ENCODE data around the gene CCNQ. TPM values are rescaled to one million over a fixed set of nuclear protein-coding genes. Genes with fewer than 3 reads are reported as not detected.

The CCNQ gene
- total RNA-seq, 1 donor, result 29.3 TPM

GRCh38 chrX:153637121-153638040 lies 38.4 kb upstream of the CCNQ start:
- Histone ChIP-seq H3K4me3 (ENCODE audit: insufficient read depth, low read length) (no peak overlapping the region), H3K9me3 (ENCODE audit: low read depth, low read length) (no peaks in the 10 kb centered on the region), H2AFZ (ENCODE audit: low read length) (no peak overlapping the region), H3K4me2 (ENCODE audit: insufficient read depth, low read length) (no peak overlapping the region), H4K20me1 (ENCODE audit: insufficient read depth, low read length) (no peaks in the 10 kb centered on the region), H3K27ac (ENCODE audit: low read depth, low read length) (no peak overlapping the region), H3K4me1 (ENCODE audit: insufficient read depth, low read length) (no peaks in the 10 kb centered on the region), H3K79me2 (ENCODE audit: insufficient read depth, low read length) (no peaks in the 10 kb centered on the region), H3K27me3 (ENCODE audit: insufficient read depth, low read length) (peaks cover 7% of the 10 kb centered on the region), H3K36me3 (ENCODE audit: insufficient read depth, low read length) (no peaks in the 10 kb centered on the region)
- DNase-seq (ENCODE audit: insufficient read length, low spot score, missing footprints), result peak; percentile 80
- no peak for TF ChIP-seq CTCF (IDR thresholded peaks at IDR 0.05; ENCODE audit: extremely low read depth, low read depth, low read length)

DNA sequence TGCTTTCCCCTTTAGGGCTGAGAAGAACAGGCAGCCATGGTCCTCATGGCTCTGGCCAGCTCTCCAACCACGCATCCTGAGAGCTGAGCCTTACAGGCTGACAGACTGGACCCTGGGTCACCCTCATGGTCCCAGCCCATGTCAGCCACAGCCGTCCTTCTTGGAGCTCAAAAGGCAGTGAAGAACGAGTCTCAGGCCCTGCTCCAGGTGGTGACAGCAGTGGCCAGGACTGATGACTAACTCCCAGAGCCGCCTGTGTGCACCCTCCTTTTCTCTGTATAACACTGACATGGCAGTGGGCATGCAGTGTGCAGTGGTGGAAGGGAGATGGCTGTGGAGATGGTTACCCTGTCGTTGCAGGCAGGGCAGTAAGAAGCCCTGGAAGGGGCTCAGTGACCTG lies 37.8 kb upstream of the CCNQ start:
- no peak overlapping the region for H3K4me3 ChIP-seq (ENCODE audit: insufficient read depth, low read length)
- no peaks in the 10 kb centered on the region for H3K79me2 ChIP-seq (ENCODE audit: insufficient read depth, low read length)
- peaks cover 7% of the 10 kb centered on the region for H3K27me3 ChIP-seq (ENCODE audit: insufficient read depth, low read length)
- H2AFZ ChIP-seq (ENCODE audit: low read length), result no peak overlapping the region
- no peaks in the 10 kb centered on the region for H3K4me1 ChIP-seq (ENCODE audit: insufficient read depth, low read length)
- no peak for TF ChIP-seq CTCF (IDR thresholded peaks at IDR 0.05; ENCODE audit: extremely low read depth, low read depth, low read length)
- no peaks in the 10 kb centered on the region for H4K20me1 ChIP-seq (ENCODE audit: insufficient read depth, low read length)
- peak; percentile 81 for DNase-seq (ENCODE audit: insufficient read length, low spot score, missing footprints)
- no peaks in the 10 kb centered on the region for H3K36me3 ChIP-seq (ENCODE audit: insufficient read depth, low read length)
- no peaks in the 10 kb centered on the region for H3K9me3 ChIP-seq (ENCODE audit: low read depth, low read length)
- no peak overlapping the region for H3K4me2 ChIP-seq (ENCODE audit: insufficient read depth, low read length)
- H3K27ac ChIP-seq (ENCODE audit: low read depth, low read length), result no peak overlapping the region

DNA sequence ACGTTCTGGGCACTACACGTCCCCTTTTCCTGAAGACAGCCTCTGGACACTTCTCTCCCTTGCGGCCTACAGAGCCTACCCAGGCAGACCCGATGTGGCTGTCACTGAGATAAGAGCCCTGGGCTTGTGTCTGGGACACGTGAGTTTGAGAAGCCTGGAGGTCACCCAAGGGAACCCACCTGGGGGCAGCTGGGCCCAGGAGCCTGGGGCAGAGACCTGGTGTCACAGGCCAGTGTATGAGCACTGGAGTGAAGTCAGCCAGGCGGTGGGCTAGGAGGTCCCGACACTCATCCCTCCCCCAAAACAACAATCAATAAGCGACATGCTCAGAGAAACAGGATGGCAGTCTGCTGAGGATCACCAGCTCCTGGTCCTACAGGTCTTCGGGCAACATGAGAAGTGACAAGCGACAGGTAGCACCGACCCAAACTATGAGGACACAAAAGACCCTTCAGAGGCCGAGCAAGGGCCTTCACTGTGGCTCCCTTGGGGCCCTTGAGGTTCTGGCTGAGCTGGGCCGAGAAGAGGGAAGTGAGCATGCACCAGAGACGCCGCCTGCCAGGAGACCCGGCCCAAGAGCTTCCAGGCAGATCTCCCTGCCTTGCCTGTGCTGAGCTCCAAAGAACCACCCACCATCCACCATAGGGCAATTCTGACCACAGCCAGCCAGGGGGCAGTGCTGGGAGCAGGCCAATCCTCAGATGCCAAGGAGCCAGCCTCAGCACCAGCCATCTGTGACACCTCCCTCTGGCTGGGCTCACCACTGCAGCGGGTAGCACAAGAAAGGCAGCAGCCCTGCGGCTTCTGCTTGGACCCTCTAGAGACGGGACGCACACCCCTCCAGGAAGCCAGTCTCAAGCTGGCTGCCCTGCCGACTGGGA lies 37.1 kb upstream of the CCNQ start:
- Histone ChIP-seq H3K4me1 (ENCODE audit: insufficient read depth, low read length) (no peaks in the 10 kb centered on the region), H3K4me2 (ENCODE audit: insufficient read depth, low read length) (no peak overlapping the region), H3K79me2 (ENCODE audit: insufficient read depth, low read length) (no peaks in the 10 kb centered on the region), H3K4me3 (ENCODE audit: insufficient read depth, low read length) (no peak overlapping the region), H3K27ac (ENCODE audit: low read depth, low read length) (no peak overlapping the region), H3K27me3 (ENCODE audit: insufficient read depth, low read length) (peaks cover 7% of the 10 kb centered on the region), H2AFZ (ENCODE audit: low read length) (no peak overlapping the region), H3K36me3 (ENCODE audit: insufficient read depth, low read length) (no peaks in the 10 kb centered on the region), H3K9me3 (ENCODE audit: low read depth, low read length) (peaks cover 6% of the 10 kb centered on the region), H4K20me1 (ENCODE audit: insufficient read depth, low read length) (no peaks in the 10 kb centered on the region)
- peak; percentile 93 for DNase-seq (ENCODE audit: insufficient read length, low spot score, missing footprints)
- peak; percentile 32 for TF ChIP-seq CTCF (IDR thresholded peaks at IDR 0.05; ENCODE audit: extremely low read depth, low read depth, low read length)

GRCh38 chrX:153635388-153635787 lies 36.4 kb upstream of the CCNQ start:
- H3K36me3 ChIP-seq (ENCODE audit: insufficient read depth, low read length), result no peaks in the 10 kb centered on the region
- no peaks in the 10 kb centered on the region for H4K20me1 ChIP-seq (ENCODE audit: insufficient read depth, low read length)
- H3K4me3 ChIP-seq (ENCODE audit: insufficient read depth, low read length), result no peak overlapping the region
- peaks cover 4% of the 10 kb centered on the region for H3K27me3 ChIP-seq (ENCODE audit: insufficient read depth, low read length)
- no peaks in the 10 kb centered on the region for H3K4me1 ChIP-seq (ENCODE audit: insufficient read depth, low read length)
- peak; percentile 80 for DNase-seq (ENCODE audit: insufficient read length, low spot score, missing footprints)
- no peak overlapping the region for H3K4me2 ChIP-seq (ENCODE audit: insufficient read depth, low read length)
- peaks cover 7% of the 10 kb centered on the region for H3K9me3 ChIP-seq (ENCODE audit: low read depth, low read length)
- no peak overlapping the region for H3K27ac ChIP-seq (ENCODE audit: low read depth, low read length)
- H2AFZ ChIP-seq (ENCODE audit: low read length), result no peak overlapping the region
- TF ChIP-seq CTCF (IDR thresholded peaks at IDR 0.05; ENCODE audit: extremely low read depth, low read depth, low read length), result no peak
- no peaks in the 10 kb centered on the region for H3K79me2 ChIP-seq (ENCODE audit: insufficient read depth, low read length)
